Measurements from ENCODE around the gene EDIL3.

The EDIL3 gene

DNA sequence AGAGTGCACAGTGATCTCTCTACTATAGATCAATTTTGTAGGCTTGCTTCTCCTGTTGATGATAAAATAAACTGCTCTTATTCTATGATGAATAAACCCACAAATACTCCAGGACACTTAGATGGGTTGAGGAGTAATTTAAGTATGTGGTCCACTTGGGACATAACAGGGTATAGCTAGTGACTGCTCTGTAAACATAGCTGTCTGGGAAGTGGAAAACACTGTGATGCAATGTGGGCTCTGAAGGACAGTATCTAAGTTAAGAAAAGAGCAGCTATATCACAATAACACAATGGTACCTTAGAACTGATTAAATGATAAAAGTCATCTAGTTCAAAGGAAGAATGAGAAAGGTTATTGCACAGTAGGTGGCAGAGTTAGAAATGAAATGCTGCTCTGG lies 369.7 kb downstream of the EDIL3 start:
- DNase-seq (ENCODE audit: low spot score): no peak
- TF ChIP-seq CTCF (IDR thresholded peaks at IDR 0.05; ENCODE audit: extremely low read depth, missing control alignments): no peak

DNA sequence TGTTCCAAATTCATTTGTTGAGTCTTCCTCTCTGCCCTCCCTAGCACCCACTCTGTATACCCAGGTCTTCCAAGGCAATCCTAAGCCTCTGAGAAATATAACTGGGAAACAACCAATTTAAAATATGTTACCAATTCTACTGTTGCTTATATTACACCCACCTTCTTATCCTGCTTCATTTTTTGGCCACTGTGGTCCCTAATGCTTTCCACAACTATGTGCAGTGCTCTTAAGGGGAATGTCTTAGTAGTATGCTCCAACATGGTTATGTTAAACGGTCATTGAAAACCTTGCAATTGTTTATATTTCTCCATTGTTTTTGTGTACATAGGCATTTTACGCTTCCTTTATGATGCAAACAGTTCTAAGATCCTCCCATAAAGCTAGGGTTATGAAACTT lies 390.9 kb downstream of the EDIL3 start:
- no peak for DNase-seq (ENCODE audit: low spot score)
- no peak for TF ChIP-seq CTCF (IDR thresholded peaks at IDR 0.05; ENCODE audit: extremely low read depth, missing control alignments)

DNA sequence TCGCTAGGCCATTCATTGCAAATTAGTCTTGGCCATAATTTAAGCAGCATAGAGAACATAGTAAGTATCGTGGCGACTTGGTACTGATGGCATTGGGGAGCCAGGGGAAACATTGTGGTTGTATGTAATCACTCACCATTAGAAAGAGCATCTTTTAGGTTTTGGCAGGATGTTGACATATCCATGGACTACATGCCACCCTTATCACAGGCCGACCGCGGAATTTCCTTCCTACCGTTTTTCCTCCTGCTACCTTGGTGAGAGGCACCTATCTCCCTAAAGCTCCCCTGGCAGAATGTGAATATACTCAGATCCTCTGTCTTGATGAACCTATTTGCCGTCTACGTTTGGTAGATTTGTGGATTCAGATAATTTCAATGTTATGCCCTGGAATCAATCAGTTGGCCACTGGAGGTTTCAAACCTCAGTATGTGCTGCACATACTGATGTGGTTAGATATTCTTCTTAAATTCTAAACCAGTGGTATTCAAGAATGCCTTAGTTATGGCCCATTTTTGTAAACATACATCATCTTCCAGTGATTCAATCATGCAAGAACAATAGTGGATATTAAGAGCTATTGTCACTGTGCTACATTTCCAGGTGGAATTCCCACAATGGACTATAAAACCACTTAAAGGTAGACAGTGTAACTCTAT lies 393.0 kb downstream of the EDIL3 start:
- DNase-seq (ENCODE audit: low spot score): no peak
- TF ChIP-seq CTCF (IDR thresholded peaks at IDR 0.05; ENCODE audit: extremely low read depth, missing control alignments): no peak

- no peak for TF ChIP-seq CTCF (IDR thresholded peaks at IDR 0.05; ENCODE audit: extremely low read depth, missing control alignments)
Measured at GRCh38 chr5:83988293-83988685, 396.4 kb downstream of the EDIL3 start.

DNA sequence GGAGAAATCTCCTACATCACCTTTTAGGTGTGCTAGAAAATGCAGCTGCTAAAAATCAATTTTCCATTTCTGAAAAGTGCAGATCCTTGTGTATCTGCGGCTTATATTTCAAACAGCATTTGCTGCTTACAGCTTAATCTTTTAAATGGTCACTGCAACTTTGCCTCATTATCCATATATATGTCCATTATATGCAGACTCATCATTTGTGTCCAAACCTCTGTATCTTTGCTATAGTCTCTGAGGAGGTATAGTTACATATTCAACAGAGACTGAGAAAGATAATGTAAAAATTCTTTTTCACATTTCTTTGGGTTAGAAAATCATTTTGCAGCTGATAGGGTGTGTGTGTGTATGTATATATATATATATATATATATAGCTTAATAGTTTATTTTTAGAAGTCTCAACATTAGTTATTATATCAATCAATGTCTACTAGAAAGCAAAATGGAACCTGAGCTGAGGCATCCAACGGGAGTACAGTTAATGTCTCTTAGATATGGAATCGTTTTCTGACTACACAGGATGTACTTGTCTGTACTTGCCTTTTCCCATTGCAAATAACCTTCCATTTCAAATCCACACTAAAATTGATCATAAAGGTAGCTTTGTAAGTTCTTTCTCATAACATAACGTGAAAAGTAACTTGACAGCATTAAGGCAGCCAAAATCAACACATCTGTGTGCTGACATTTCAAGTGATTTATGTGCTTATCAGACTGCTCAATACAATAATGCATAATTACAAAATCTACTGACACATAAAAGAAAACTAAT lies 397.0 kb downstream of the EDIL3 start:
- no peak for DNase-seq (ENCODE audit: low spot score)

More at GRCh38 chr5:83988293-83988685, 396.4 kb downstream of the EDIL3 start:
- no peak for DNase-seq (ENCODE audit: low spot score)

DNA sequence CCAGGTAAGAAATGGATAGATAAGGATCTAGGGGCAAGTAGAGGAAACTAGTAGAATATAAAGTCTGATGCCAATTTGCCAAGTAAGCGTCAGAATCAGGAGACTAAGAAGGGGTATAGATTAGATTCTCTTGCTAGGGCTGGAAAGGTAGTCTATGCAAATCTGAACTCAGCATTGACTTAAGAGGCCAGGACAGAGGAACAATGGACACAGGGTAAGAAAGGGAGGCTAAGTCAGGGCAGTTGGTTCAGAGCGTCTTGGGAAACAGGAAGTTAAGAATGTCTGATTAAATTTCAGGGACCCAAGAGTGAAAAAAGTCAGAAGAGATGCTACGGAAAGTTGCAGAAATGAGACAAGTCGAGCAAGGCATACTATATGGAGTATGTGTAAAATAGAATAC lies 400.8 kb downstream of the EDIL3 start:
- TF ChIP-seq CTCF (IDR thresholded peaks at IDR 0.05; ENCODE audit: extremely low read depth, missing control alignments): no peak
- DNase-seq (ENCODE audit: low spot score): no peak

More for the DNA sequence above, 397.0 kb downstream of the EDIL3 start:
- no peak for TF ChIP-seq CTCF (IDR thresholded peaks at IDR 0.05; ENCODE audit: extremely low read depth, missing control alignments)

All from GM20000 (cell line).